Keratinocyte (primary cell): ENCODE results near the gene SESN2. TPM values are rescaled to one million over a fixed set of nuclear protein-coding genes. Genes with fewer than 3 reads are reported as not detected.

Experiments used
- DNase-seq: peaks from one replicate; pipeline ENCODE4 v3.0.0-alpha.2; 2011; ENCODE audit warnings: low read depth, missing footprints, low spot score
- FAIRE-seq: peaks from 2 replicates; lab custom pipeline; 2011; peaks lifted over from hg19 to GRCh38; lab: Jason Lieb, UNC
- H2AFZ ChIP-seq: 2 replicates; pipeline ENCODE4 v1.6.0; 2012; ENCODE audit warnings: low read length, control low read depth, inconsistent platforms; ENCODE audit not compliant: control insufficient read depth
- H3K27ac ChIP-seq: 2 replicates; pipeline ENCODE4 v1.5.1; 2011; ENCODE audit warnings: low read length; ENCODE audit not compliant: control insufficient read depth, insufficient read depth
- H3K27me3 ChIP-seq: 3 replicates; pipeline ENCODE4 v1.6.0; 2011; ENCODE audit warnings: low read length; ENCODE audit not compliant: control insufficient read depth, insufficient read depth; ENCODE audit errors: extremely low read depth
- H3K36me3 ChIP-seq, 2 experiments: 2 replicates in 1 of 2; 3 replicates in 1 of 2; pipeline ENCODE4 v1.5.1; 2011; ENCODE audit warnings: low read length in 2 of 2, mild to moderate bottlenecking in 1 of 2; ENCODE audit not compliant: control insufficient read depth in 2 of 2, insufficient read depth in 2 of 2; ENCODE audit errors: extremely low read depth in 1 of 2
- H3K4me1 ChIP-seq: 3 replicates; pipeline ENCODE4 v1.5.1; 2011; ENCODE audit warnings: low read length; ENCODE audit not compliant: control insufficient read depth, insufficient read depth; ENCODE audit errors: extremely low read depth
- H3K4me2 ChIP-seq: 3 replicates; pipeline ENCODE4 v1.6.0; 2011; ENCODE audit warnings: low read depth, low read length; ENCODE audit not compliant: control insufficient read depth, insufficient read depth; ENCODE audit errors: extremely low read depth
- H3K4me3 ChIP-seq, 3 experiments: fragments of 200-600 bp in 1 of 3; sonication (generic) in 1 of 3; 2 replicates in 2 of 3; 3 replicates in 1 of 3; pipeline ENCODE4 v1.5.1; 2011 to 2016; ENCODE audit warnings: low read length in 3 of 3, mild to moderate bottlenecking in 3 of 3, control low read depth in 2 of 3, inconsistent platforms in 1 of 3, low read depth in 1 of 3, mixed read lengths in 1 of 3, mixed run types in 1 of 3, moderate library complexity in 1 of 3; ENCODE audit not compliant: control insufficient read depth in 2 of 3, insufficient read depth in 2 of 3; ENCODE audit errors: extremely low read depth in 1 of 3
- H3K79me2 ChIP-seq: 2 replicates; pipeline ENCODE4 v1.6.0; 2012; ENCODE audit warnings: low read length; ENCODE audit not compliant: control insufficient read depth, insufficient read depth
- H3K9ac ChIP-seq: 3 replicates; pipeline ENCODE4 v1.6.0; 2011; ENCODE audit warnings: low read length; ENCODE audit not compliant: control insufficient read depth, insufficient read depth; ENCODE audit errors: extremely low read depth
- H3K9me1 ChIP-seq: 3 replicates; pipeline ENCODE4 v1.6.0; 2011; ENCODE audit warnings: low read length; ENCODE audit not compliant: control insufficient read depth, insufficient read depth; ENCODE audit errors: extremely low read depth
- H3K9me3 ChIP-seq: 2 replicates; pipeline ENCODE4 v1.5.1; 2012; ENCODE audit warnings: low read depth, low read length; ENCODE audit not compliant: control insufficient read depth
- H4K20me1 ChIP-seq: 3 replicates; pipeline ENCODE4 v1.6.0; 2011; ENCODE audit warnings: low read length; ENCODE audit not compliant: control insufficient read depth, insufficient read depth; ENCODE audit errors: extremely low read depth
- CTCF ChIP-seq, 3 experiments: IDR thresholded peaks in 1 of 3; conservative IDR thresholded peaks in 1 of 3; optimal IDR thresholded peaks in 1 of 3; 2 replicates in 2 of 3; 3 replicates in 1 of 3; pipeline versions ENCODE3 to v1.5.1; 2011; ENCODE audit warnings: low read length in 3 of 3, mild to moderate bottlenecking in 3 of 3, moderate library complexity in 2 of 3, control low read depth in 1 of 3, inconsistent platforms in 1 of 3; ENCODE audit not compliant: insufficient read depth in 2 of 3; ENCODE audit errors: extremely low read depth in 1 of 3
- EZH2 ChIP-seq: IDR thresholded peaks from one replicate; pipeline ENCODE4 v1.6.1; 2012; ENCODE audit warnings: inconsistent platforms, mild to moderate bottlenecking, low read length, moderate library complexity
- dilution Hi-C: fragments of 300-500 bp; cut with MboI; formaldehyde crosslinking; loops from one replicate; pipeline ENCODE4 v1.7.0; 2020; ENCODE audit warnings: low sequenced_read_pairs; ENCODE audit not compliant: extremely low pct_ligation_motif_present
- polyA plus RNA-seq, 5 experiments: library from polyadenylated mRNA; depleted of rRNA in 3 of 5; stranded (reverse) in 3 of 5; stranded (forward) in 1 of 5; unstranded in 1 of 5; fragments of >200 nt; gene quantifications; 1 replicate in 1 of 5; 2 replicates in 3 of 5; 3 replicates in 1 of 5; pipeline versions ENCODE4 v1.2.1 to v1.2.3, GENCODE V29; 2011 to 2012; ENCODE audit warnings: missing spikeins in 2 of 5, low read depth in 1 of 5, low replicate concordance in 1 of 5

The SESN2 gene
- polyA plus RNA-seq, 1 donor (not counting 4 experiments of a cell fraction or from before 2014, with no cell fraction given), result 13.5 TPM

GRCh38 chr1:28323720-28324119 is 64.4 kb downstream of the SESN2 start:
- DNase-seq (no peak), FAIRE-seq (no peak)
- Histone ChIP-seq H3K27me3 (no peaks in the 10 kb centered on the region), H3K9me1 (no peaks in the 10 kb centered on the region), H3K27ac (no peak overlapping the region), H3K9ac (no peak overlapping the region), H3K79me2 (no peaks in the 10 kb centered on the region), H3K4me1 (peaks cover 12% of the 10 kb centered on the region), H3K9me3 (no peaks in the 10 kb centered on the region), H3K4me3 (no peak overlapping the region), H3K4me2 (no peak overlapping the region), H4K20me1 (no peaks in the 10 kb centered on the region), H2AFZ (no peak overlapping the region), H3K36me3 (no peaks in the 10 kb centered on the region)
- TF ChIP-seq EZH2 (no peak), CTCF (optimal IDR thresholded peaks at IDR 0.05 in 1 of 3, IDR thresholded peaks at IDR 0.05 in 1 of 3, conservative IDR thresholded peaks at IDR 0.05 in 1 of 3; ENCODE audit: extremely low read depth in 1 of 3, insufficient read depth in 2 of 3, low read length in 3 of 3) (no peak)
- dilution Hi-C loops, result no loop called here

GRCh38 chr1:28326515-28326914 is 67.2 kb downstream of the SESN2 start:
- Histone ChIP-seq H3K9me1 (peaks cover 4% of the 10 kb centered on the region), H3K4me1 (peaks cover 18% of the 10 kb centered on the region), H3K9ac (no peak overlapping the region), H3K27me3 (no peaks in the 10 kb centered on the region), H2AFZ (no peak overlapping the region), H3K79me2 (peaks cover 10% of the 10 kb centered on the region), H3K36me3 (peaks cover 2 to 6% of the 10 kb centered on the region in 2 experiments), H4K20me1 (no peaks in the 10 kb centered on the region), H3K4me3 (no peak overlapping the region), H3K27ac (peak overlapping the region; percentile 41), H3K4me2 (no peak overlapping the region), H3K9me3 (no peaks in the 10 kb centered on the region)
- DNase-seq (no peak), FAIRE-seq (no peak)
- dilution Hi-C loops, result no loop called here
- TF ChIP-seq CTCF (optimal IDR thresholded peaks at IDR 0.05 in 1 of 3, IDR thresholded peaks at IDR 0.05 in 1 of 3, conservative IDR thresholded peaks at IDR 0.05 in 1 of 3; ENCODE audit: extremely low read depth in 1 of 3, insufficient read depth in 2 of 3, low read length in 3 of 3) (no peak), EZH2 (no peak)
